Endodermal cell (in vitro differentiated cells): ENCODE data around the gene APBA2. TPM values are rescaled to one million over a fixed set of nuclear protein-coding genes. Genes with fewer than 3 reads are reported as not detected.

Experiments used
- DNase-seq: peaks from one replicate; pipeline ENCODE4 v3.0.0-alpha.2; 2017
- H3K27ac ChIP-seq: 2 replicates; pipeline ENCODE4 v1.5.1; 2013; ENCODE audit warnings: mild to moderate bottlenecking, low read depth, low read length, moderate library complexity
- H3K27me3 ChIP-seq: 2 replicates; pipeline ENCODE4 v1.6.1; 2013; ENCODE audit warnings: mild to moderate bottlenecking, low read length, moderate library complexity; ENCODE audit not compliant: insufficient read depth, control insufficient read depth, poor library complexity, severe bottlenecking
- H3K36me3 ChIP-seq: 2 replicates; pipeline ENCODE4 v1.7.0; 2013; ENCODE audit warnings: mild to moderate bottlenecking, low read length, moderate library complexity; ENCODE audit not compliant: control insufficient read depth, insufficient read depth
- H3K4me1 ChIP-seq: one replicate; pipeline ENCODE4 v1.7.0; 2013; ENCODE audit warnings: low read length; ENCODE audit not compliant: control insufficient read depth, insufficient read depth
- H3K4me3 ChIP-seq: 2 replicates; pipeline ENCODE4 v1.5.1; 2013; ENCODE audit warnings: mild to moderate bottlenecking, low read length, moderate library complexity
- H3K9ac ChIP-seq: 2 replicates; pipeline ENCODE4 v1.6.1; 2013; ENCODE audit warnings: mild to moderate bottlenecking, low read length, moderate library complexity; ENCODE audit not compliant: poor library complexity, severe bottlenecking; ENCODE audit errors: extremely low read depth
- H3K9me3 ChIP-seq: 2 replicates; pipeline ENCODE4 v1.6.1; 2013; ENCODE audit warnings: mild to moderate bottlenecking, low read length, moderate library complexity; ENCODE audit not compliant: control insufficient read depth
- H3K27ac Mint-ChIP-seq: 2 replicates; pipeline ENCODE4 v1.8.0; 2020; ENCODE audit warnings: mixed read lengths
- H3K27me3 Mint-ChIP-seq: 2 replicates; pipeline ENCODE4 v1.8.0; 2021; ENCODE audit warnings: mild to moderate bottlenecking, mixed read lengths; ENCODE audit not compliant: insufficient read depth
- H3K36me3 Mint-ChIP-seq: 2 replicates; pipeline ENCODE4 v1.8.0; 2020; ENCODE audit warnings: low read depth, mixed read lengths
- H3K4me1 Mint-ChIP-seq: 2 replicates; pipeline ENCODE4 v1.8.0; 2020; ENCODE audit warnings: mixed read lengths
- H3K4me3 Mint-ChIP-seq: 2 replicates; pipeline ENCODE4 v1.8.0; 2020; ENCODE audit warnings: mild to moderate bottlenecking, moderate library complexity, mixed read lengths
- H3K9me3 Mint-ChIP-seq: 2 replicates; pipeline ENCODE4 v1.8.0; 2020; ENCODE audit warnings: mild to moderate bottlenecking, mixed read lengths
- CTCF ChIP-seq: fragments of 200-600 bp; sonication (generic); conservative IDR thresholded peaks from 2 replicates; pipeline ENCODE4 v1.5.0; 2021; ENCODE audit warnings: antibody characterized with exemption, mild to moderate bottlenecking
- WGBS, 2 experiments: methylation state at CpG; one replicate each; pipeline versions ENCODE4 v1.1.5 to v1.1.7; 2013; ENCODE audit warnings: missing lambda C conversion rate in 2 of 2, mixed read lengths in 1 of 2; ENCODE audit not compliant: insufficient coverage in 1 of 2, insufficient read length in 1 of 2; 5-methylcytosine and 5-hydroxymethylcytosine counted together
- total RNA-seq, 2 donors: library from RNA; stranded (reverse); fragmentation: NEBNext Ultra II Directional in 1 of 2; extraction: Animal tissue kit (Norgen Biotek cat#: 25700) in 1 of 2; gene quantifications; 2 replicates in 1 of 2; 3 replicates in 1 of 2; pipeline ENCODE4 v1.2.1, GENCODE V29; 2021

Gene APBA2
- total RNA-seq, 2 donors from 2014 or later, result 27.1 to 27.3 TPM

DNA sequence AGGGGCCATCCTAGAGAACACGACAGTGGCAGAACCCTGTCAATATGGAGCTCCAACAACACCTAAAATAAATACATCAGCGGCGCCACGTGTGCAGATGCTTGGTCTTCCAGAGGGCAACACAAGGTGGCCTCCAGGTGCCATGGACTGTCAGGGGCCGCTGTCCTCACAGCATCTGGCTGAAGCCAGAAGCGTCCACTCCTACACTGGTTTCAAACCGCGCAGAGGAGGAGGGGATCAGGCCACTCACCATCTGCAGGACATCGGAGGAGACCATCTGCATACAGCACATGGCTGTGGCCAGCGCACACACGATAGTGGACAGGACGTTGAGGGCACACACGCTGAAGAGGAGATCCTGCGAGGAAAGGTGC lies 265.7 kb downstream of the APBA2 start:
- no peaks in the 10 kb centered on the region for H3K27me3 ChIP-seq
- no peak overlapping the region for H3K9ac ChIP-seq
- DNase-seq, result no peak
- no peak overlapping the region for H3K4me3 ChIP-seq
- H3K4me1 ChIP-seq, result no peaks in the 10 kb centered on the region
- WGBS, 2 experiments, result 93 to 94% methylated on average over 14 of the region's 14 CpGs
- no peaks in the 10 kb centered on the region for H3K27me3 Mint-ChIP-seq
- no peak overlapping the region for H3K4me3 Mint-ChIP-seq
- no peak overlapping the region for H3K27ac ChIP-seq
- H3K36me3 Mint-ChIP-seq, result peaks cover 6% of the 10 kb centered on the region
- peaks cover 15% of the 10 kb centered on the region for H3K9me3 Mint-ChIP-seq
- peaks cover 8% of the 10 kb centered on the region for H3K4me1 Mint-ChIP-seq
- no peak overlapping the region for H3K27ac Mint-ChIP-seq
- peaks cover 13% of the 10 kb centered on the region for H3K9me3 ChIP-seq
- H3K36me3 ChIP-seq, result no peaks in the 10 kb centered on the region
- TF ChIP-seq CTCF, result no peak

GRCh38 chr15:29156521-29156920 lies 270.7 kb downstream of the APBA2 start:
- Mint-ChIP-seq H3K4me1 (peaks cover 8% of the 10 kb centered on the region), H3K27me3 (no peaks in the 10 kb centered on the region), H3K36me3 (peaks cover 17% of the 10 kb centered on the region), H3K4me3 (no peak overlapping the region), H3K9me3 (peaks cover 45% of the 10 kb centered on the region), H3K27ac (no peak overlapping the region)
- Histone ChIP-seq H3K9me3 (peaks cover 49% of the 10 kb centered on the region), H3K36me3 (no peaks in the 10 kb centered on the region), H3K9ac (no peak overlapping the region), H3K27ac (no peak overlapping the region), H3K4me1 (no peaks in the 10 kb centered on the region), H3K27me3 (no peaks in the 10 kb centered on the region), H3K4me3 (no peak overlapping the region)
- no peak for TF ChIP-seq CTCF
- DNase-seq, result no peak
- WGBS, 2 experiments, result 95 to 96% methylated on average over 12 to 14 of the region's 14 CpGs

- Histone ChIP-seq H3K27me3 (no peaks in the 10 kb centered on the region), H3K9me3 (peaks cover 69% of the 10 kb centered on the region), H3K27ac (no peak overlapping the region), H3K4me3 (no peak overlapping the region), H3K36me3 (no peaks in the 10 kb centered on the region), H3K4me1 (peaks cover 2% of the 10 kb centered on the region), H3K9ac (no peak overlapping the region)
- TF ChIP-seq CTCF, result no peak
- Mint-ChIP-seq H3K4me3 (no peak overlapping the region), H3K9me3 (peaks cover 63% of the 10 kb centered on the region), H3K27ac (no peak overlapping the region), H3K4me1 (peaks cover 18% of the 10 kb centered on the region), H3K27me3 (no peaks in the 10 kb centered on the region), H3K36me3 (peaks cover 26% of the 10 kb centered on the region)
- 87 to 90% methylated on average over 12 to 31 of the region's 31 CpGs for WGBS, 2 experiments
- DNase-seq, result no peak
These were observed 274.1 kb downstream of the APBA2 start for GRCh38 chr15:29159771-29160455.
